Upper lobe of left lung (tissue), 6 donors: ENCODE results near the gene NPSR1. TPM values are rescaled to one million over a fixed set of nuclear protein-coding genes. Genes with fewer than 3 reads are reported as not detected.

Experiments used
- ATAC-seq, 2 donors: fragments of 200-7000 bp; cut with Tn5 transposase; one replicate each; pipeline ENCODE4 v1.9.1; 2022; ENCODE audit warnings: mild to moderate bottlenecking in 2 of 2, moderate library complexity in 2 of 2; ENCODE audit not compliant: low FRiP score in 2 of 2
- DNase-seq, 2 donors: peaks; one replicate each; pipeline ENCODE4 v3.0.0-alpha.2; 2019 to 2020
- H3K27ac ChIP-seq, 4 donors: fragments of 200-600 bp; sonication (generic); one replicate each; pipeline ENCODE4 v1.5.1; 2016 to 2019
- H3K27me3 ChIP-seq, 4 donors: fragments of 200-600 bp; sonication (generic); one replicate each; pipeline ENCODE4 v1.5.1; 2017 to 2019
- H3K36me3 ChIP-seq, 4 donors: fragments of 200-600 bp; sonication (generic); one replicate each; pipeline ENCODE4 v1.5.1; 2016 to 2019
- H3K4me1 ChIP-seq, 4 donors: fragments of 200-600 bp; sonication (generic); one replicate each; pipeline ENCODE4 v1.5.1; 2018 to 2019
- H3K4me3 ChIP-seq, 4 donors: fragments of 200-600 bp; sonication (generic); one replicate each; pipeline ENCODE4 v1.5.1; 2017 to 2019; ENCODE audit warnings: mild to moderate bottlenecking in 2 of 4, moderate library complexity in 1 of 4
- H3K9me3 ChIP-seq, 4 donors: fragments of 200-600 bp; sonication (generic); one replicate each; pipeline ENCODE4 v1.5.1; 2018 to 2019
- CTCF ChIP-seq, 6 experiments: fragments of 450-650 bp in 4 of 6; fragments of 200-600 bp in 2 of 6; sonication (generic) in 2 of 6; IDR thresholded peaks; one replicate each; pipeline ENCODE4 v1.5.1; 2016 to 2019; ENCODE audit warnings: antibody characterized with exemption in 6 of 6
- EP300 ChIP-seq, 4 donors: sonication (generic); formaldehyde crosslinking; IDR thresholded peaks; one replicate each; pipeline ENCODE4 v1.5.1; 2017; ENCODE audit warnings: antibody characterized with exemption in 4 of 4, control low read depth in 2 of 4
- POLR2A ChIP-seq, 4 donors: fragments of 450-650 bp; IDR thresholded peaks; one replicate each; pipeline ENCODE4 v1.5.1; 2016 to 2017; ENCODE audit warnings: antibody characterized with exemption in 4 of 4, mild to moderate bottlenecking in 2 of 4
- POLR2AphosphoS5 ChIP-seq, 2 donors: sonication (generic); formaldehyde crosslinking; IDR thresholded peaks; one replicate each; pipeline ENCODE4 v1.5.1; 2017; ENCODE audit warnings: antibody characterized with exemption in 2 of 2
- WGBS, 2 donors: methylation state at CpG; one replicate each; pipeline ENCODE4 v1.1.5; 2017 to 2018; 5-methylcytosine and 5-hydroxymethylcytosine counted together
- total RNA-seq, 6 donors: library from RNA; depleted of rRNA in 4 of 6; stranded (reverse); fragments of >200 nt in 4 of 6; gene quantifications; one replicate each; pipeline versions ENCODE4 v1.1.0 to v1.2.1, GENCODE V29; 2016 to 2021
- donor health status: DM: no; HTN: no; CAD: no; lungs with moderate emphysema.
- donor health status: DM: no; HTN: yes; CAD: no; lungs with severe emphysema.

NPSR1 gene
- total RNA-seq, 6 donors from 2014 or later: not detected

GRCh38 chr7:34844936-34845665, 187.1 kb downstream of the NPSR1 start:
- ATAC-seq (no peak), DNase-seq (no peak)
- no peak overlapping the region for H3K4me3 ChIP-seq
- H3K36me3 ChIP-seq: no peaks in the 10 kb centered on the region
- WGBS, 2 donors: 33 to 34% methylated on average over 5 of the region's 5 CpGs
- H3K4me1 ChIP-seq: no peaks in the 10 kb centered on the region
- no peak overlapping the region for H3K27ac ChIP-seq
- TF ChIP-seq POLR2A (IDR thresholded peaks at IDR 0.05) (no peak), EP300 (IDR thresholded peaks at IDR 0.05) (no peak), POLR2AphosphoS5 (IDR thresholded peaks at IDR 0.05) (no peak), CTCF (IDR thresholded peaks at IDR 0.05) (no peak)
- no peaks in the 10 kb centered on the region for H3K27me3 ChIP-seq
- no peaks in the 10 kb centered on the region for H3K9me3 ChIP-seq

- DNase-seq: no peak
- 70 to 77% methylated on average over 4 of the region's 4 CpGs for WGBS, 2 donors
These were observed 187.8 kb downstream of the NPSR1 start for GRCh38 chr7:34845666-34846361.

GRCh38 chr7:34846976-34847375, 189.0 kb downstream of the NPSR1 start:
- no peaks in the 10 kb centered on the region for H3K4me1 ChIP-seq
- ATAC-seq: no peak
- no peaks in the 10 kb centered on the region for H3K9me3 ChIP-seq
- no peaks in the 10 kb centered on the region for H3K36me3 ChIP-seq
- H3K27ac ChIP-seq: no peak overlapping the region
- TF ChIP-seq EP300 (IDR thresholded peaks at IDR 0.05): no peak
- TF ChIP-seq POLR2A (IDR thresholded peaks at IDR 0.05): no peak
- TF ChIP-seq CTCF (IDR thresholded peaks at IDR 0.05): no peak
- no peak for TF ChIP-seq POLR2AphosphoS5 (IDR thresholded peaks at IDR 0.05)
- H3K4me3 ChIP-seq: no peak overlapping the region
- 68 to 74% methylated on average over 5 of the region's 5 CpGs for WGBS, 2 donors
- no peaks in the 10 kb centered on the region for H3K27me3 ChIP-seq
- DNase-seq: no peak

More at GRCh38 chr7:34845666-34846361, 187.8 kb downstream of the NPSR1 start:
- no peaks in the 10 kb centered on the region for H3K36me3 ChIP-seq
- no peak for TF ChIP-seq POLR2A (IDR thresholded peaks at IDR 0.05)
- no peak for TF ChIP-seq POLR2AphosphoS5 (IDR thresholded peaks at IDR 0.05)
- no peak for TF ChIP-seq CTCF (IDR thresholded peaks at IDR 0.05)
- no peak for TF ChIP-seq EP300 (IDR thresholded peaks at IDR 0.05)
- H3K27me3 ChIP-seq: no peaks in the 10 kb centered on the region
- H3K9me3 ChIP-seq: no peaks in the 10 kb centered on the region
- no peak overlapping the region for H3K4me3 ChIP-seq
- H3K27ac ChIP-seq: no peak overlapping the region
- no peak for ATAC-seq
- H3K4me1 ChIP-seq: no peaks in the 10 kb centered on the region

GRCh38 chr7:34848670-34849069, 190.7 kb downstream of the NPSR1 start:
- 91 to 100% methylated on average over 1 of the region's 1 CpG for whole genome bisulfite sequencing, 2 donors
- no peak for ATAC-seq
- no peaks in the 10 kb centered on the region for H3K36me3 ChIP-seq
- H3K4me3 ChIP-seq: no peak overlapping the region
- H3K9me3 ChIP-seq: no peaks in the 10 kb centered on the region
- no peak overlapping the region for H3K27ac ChIP-seq
- no peaks in the 10 kb centered on the region for H3K27me3 ChIP-seq
- TF ChIP-seq POLR2A (IDR thresholded peaks at IDR 0.05): no peak
- TF ChIP-seq CTCF (IDR thresholded peaks at IDR 0.05): no peak
- TF ChIP-seq EP300 (IDR thresholded peaks at IDR 0.05): no peak
- TF ChIP-seq POLR2AphosphoS5 (IDR thresholded peaks at IDR 0.05): no peak
- no peaks in the 10 kb centered on the region for H3K4me1 ChIP-seq
- DNase-seq: no peak
